GM12891 (cell line): ENCODE data around the gene CCNT2. TPM values are rescaled to one million over a fixed set of nuclear protein-coding genes. Genes with fewer than 3 reads are reported as not detected.
A peak's percentile ranks its signal among the peaks of the same experiment; 100 is the strongest.

Source experiments
- DNase-seq: peaks from one replicate; pipeline ENCODE4 v3.0.0; 2011; ENCODE audit warnings: low spot score; ENCODE audit not compliant: insufficient read length
- FAIRE-seq: peaks from 2 replicates; lab custom pipeline; 2011; peaks lifted over from hg19 to GRCh38; lab: Jason Lieb, UNC
- PAX5 ChIP-seq: IDR thresholded peaks from 2 replicates; pipeline ENCODE4 v1.6.1; 2011; ENCODE audit warnings: low read length, moderate library complexity, mild to moderate bottlenecking; ENCODE audit not compliant: insufficient read depth, severe bottlenecking
- POLR2A ChIP-seq: IDR thresholded peaks from 2 replicates; pipeline ENCODE4 v1.6.1; 2011; ENCODE audit warnings: low read depth, low read length, control low read depth
- POLR2AphosphoS5 ChIP-seq: IDR thresholded peaks from 2 replicates; pipeline ENCODE4 v1.6.1; 2011; ENCODE audit warnings: low read depth, low read length, control low read depth
- POU2F2 ChIP-seq: IDR thresholded peaks from 2 replicates; pipeline ENCODE4 v1.6.1; 2011; ENCODE audit warnings: low read depth, mild to moderate bottlenecking, control low read depth, low read length, moderate library complexity
- SPI1 ChIP-seq: IDR thresholded peaks from 2 replicates; pipeline ENCODE4 v1.6.1; 2011; ENCODE audit warnings: low read depth, low read length, control low read depth
- TAF1 ChIP-seq: IDR thresholded peaks from 2 replicates; pipeline ENCODE4 v1.6.1; 2011; ENCODE audit warnings: low read depth, low read length, control low read depth
- polyA plus RNA-seq: library from polyadenylated mRNA; unstranded; fragments of >200 nt; gene quantifications from one replicate; pipeline ENCODE4 v1.2.1, GENCODE V29; 2012; ENCODE audit warnings: low read depth, missing spikeins, inconsistent platforms; ENCODE audit not compliant: missing spikeins

CCNT2 gene
- polyA plus RNA-seq: 10.1 TPM

- TF ChIP-seq POU2F2 (no peak), POLR2A (peak; percentile 65), TAF1 (peak; percentile 88), PAX5 (no peak), SPI1 (peak; percentile 39; the same call in 1 of the 2 replicates), POLR2AphosphoS5 (peak; percentile 77)
- DNase-seq (peak; percentile 94), FAIRE-seq (peak; percentile 99)
Observed at GRCh38 chr2:134918526-134919340, at the start of gene CCNT2. CCNT2 (plus strand) TSS chr2:134918822; CDS start chr2:134918855, 33 bp downstream.

- DNase-seq (no peak), FAIRE-seq (peak; percentile 20)
- no peak for TF ChIP-seq POU2F2
- TF ChIP-seq POLR2AphosphoS5: no peak
- TF ChIP-seq PAX5: no peak
- TF ChIP-seq TAF1: no peak
- TF ChIP-seq SPI1: no peak
Observed at GRCh38 chr2:134869946-134870736, 48.5 kb upstream of the CCNT2 start.

GRCh38 chr2:134873152-134873551 lies 45.5 kb upstream of the CCNT2 start:
- DNase-seq (no peak), FAIRE-seq (no peak)
- no peak for TF ChIP-seq POLR2A
- no peak for TF ChIP-seq TAF1
- no peak for TF ChIP-seq POU2F2
- no peak for TF ChIP-seq SPI1

DNA sequence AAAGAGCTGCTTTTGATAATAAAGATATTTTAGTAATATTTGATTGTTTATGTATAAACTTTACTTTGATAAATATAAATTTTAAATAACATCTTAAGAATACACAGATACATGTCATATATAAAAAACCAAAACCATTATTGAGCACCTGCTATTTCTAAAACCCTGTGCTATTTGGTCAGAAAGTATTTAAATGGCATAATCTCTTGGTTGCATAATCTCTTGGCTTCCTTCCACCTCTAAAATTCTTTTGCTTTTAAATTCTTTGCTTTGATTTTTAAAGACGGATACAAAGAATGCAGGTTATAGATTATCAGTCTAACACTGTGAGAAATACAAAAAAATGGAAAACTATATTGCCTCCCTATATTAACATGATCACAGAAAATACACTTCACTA lies 43.3 kb upstream of the CCNT2 start:
- FAIRE-seq (no peak), DNase-seq (no peak)
- no peak for TF ChIP-seq PAX5
- TF ChIP-seq SPI1: no peak
- no peak for TF ChIP-seq POLR2AphosphoS5
- no peak for TF ChIP-seq POU2F2
- no peak for TF ChIP-seq TAF1
- TF ChIP-seq POLR2A: no peak

DNA sequence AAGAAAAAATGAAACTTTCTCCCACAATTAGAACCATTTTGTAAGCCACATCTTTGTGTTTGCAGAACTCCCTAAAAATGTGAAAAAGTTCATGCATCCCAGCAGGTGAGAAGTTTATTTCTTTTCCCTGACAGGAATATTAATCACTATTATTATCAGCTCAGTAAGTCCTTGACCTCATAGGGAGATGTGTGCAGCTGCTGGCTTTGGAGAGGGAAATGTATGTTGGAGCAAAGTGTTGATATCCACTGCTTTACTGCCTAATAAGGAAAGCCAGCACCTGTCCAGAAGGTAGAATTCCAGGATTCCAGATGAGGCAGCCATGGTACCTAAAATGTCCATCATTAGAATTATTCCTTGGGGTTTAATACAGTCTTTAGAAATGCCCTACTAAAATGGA lies 35.8 kb upstream of the CCNT2 start:
- DNase-seq (no peak), FAIRE-seq (no peak)
- no peak for TF ChIP-seq TAF1
- TF ChIP-seq SPI1: no peak
- TF ChIP-seq POU2F2: no peak
- TF ChIP-seq PAX5: no peak
- TF ChIP-seq POLR2A: no peak
- TF ChIP-seq POLR2AphosphoS5: no peak

DNA sequence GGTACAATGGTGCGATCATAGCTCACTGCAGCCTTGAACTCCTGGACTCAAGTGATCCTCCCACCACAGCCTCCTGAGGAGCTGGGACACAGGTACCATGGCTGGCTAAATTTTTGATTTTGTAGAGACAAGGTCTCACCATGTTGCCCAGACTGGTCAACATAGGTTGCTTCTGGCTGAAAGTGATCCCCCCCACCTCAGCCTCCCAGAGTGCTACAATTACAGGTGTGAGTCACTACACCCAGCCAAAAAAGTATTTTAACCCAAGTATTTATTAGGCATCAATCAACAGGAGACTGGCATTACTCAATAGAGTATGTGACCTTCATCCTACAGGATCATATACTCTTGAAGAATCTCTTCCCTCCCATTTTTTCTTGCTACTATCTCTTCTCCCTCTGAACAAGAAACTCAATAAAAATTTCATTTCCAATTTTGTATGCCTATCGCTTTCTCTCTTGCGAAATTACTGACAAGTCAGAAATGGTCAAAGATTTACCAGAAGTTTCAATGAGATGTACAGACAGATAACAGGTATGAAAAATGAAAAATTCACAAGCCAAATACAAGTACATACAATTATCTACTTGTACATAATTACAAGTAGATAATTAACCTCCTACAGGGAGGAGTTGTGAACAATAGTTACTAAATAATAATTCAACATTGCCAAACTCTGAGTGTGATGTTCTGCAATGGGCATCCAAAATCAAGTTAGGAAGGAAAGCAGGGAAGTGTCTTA lies 34.9 kb upstream of the CCNT2 start:
- FAIRE-seq: no peak
- no peak for DNase-seq
- TF ChIP-seq POLR2A (no peak), POU2F2 (no peak), POLR2AphosphoS5 (no peak), TAF1 (no peak), PAX5 (no peak), SPI1 (no peak)

GRCh38 chr2:134884435-134884834 lies 34.2 kb upstream of the CCNT2 start:
- FAIRE-seq (no peak), DNase-seq (no peak)
- TF ChIP-seq TAF1 (no peak), POLR2A (no peak), POU2F2 (no peak), PAX5 (no peak), SPI1 (no peak), POLR2AphosphoS5 (no peak)

DNA sequence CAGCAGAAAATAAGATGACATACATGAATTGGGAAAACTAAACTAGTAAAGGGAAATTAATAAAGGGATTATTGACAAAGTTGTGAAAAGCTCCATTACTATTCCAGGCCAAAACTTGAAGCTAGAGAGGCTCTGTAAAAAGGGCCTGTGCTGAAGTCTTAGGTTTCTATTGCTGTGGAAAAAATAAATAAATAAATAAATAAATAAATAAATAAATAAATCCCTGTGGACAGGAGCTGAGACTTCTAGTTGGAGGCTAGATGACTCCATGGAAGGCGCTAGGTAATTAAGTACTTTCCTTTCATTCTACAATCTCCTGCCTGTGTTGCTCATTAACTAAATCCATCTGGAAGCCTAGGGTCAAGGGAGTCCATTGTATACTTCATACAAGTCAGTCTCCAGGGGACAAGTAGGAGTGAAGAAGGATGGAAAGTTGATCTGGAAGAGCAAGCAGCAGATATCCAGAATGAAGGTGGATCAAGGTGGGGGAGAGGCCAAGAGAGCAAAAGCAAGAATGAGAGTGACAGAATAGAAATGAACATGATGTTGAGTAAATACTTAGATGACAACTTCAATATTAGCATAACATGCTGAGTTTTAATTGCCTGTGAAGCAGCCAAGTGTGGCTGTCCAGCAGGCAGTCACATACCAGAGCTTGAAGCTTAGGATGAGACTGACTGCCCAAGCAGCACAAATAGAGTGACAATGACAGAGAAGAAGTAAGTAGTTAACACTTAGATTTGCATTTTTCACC lies 26.2 kb upstream of the CCNT2 start:
- FAIRE-seq: peak; percentile 65
- DNase-seq: no peak
- no peak for TF ChIP-seq POU2F2
- TF ChIP-seq SPI1: no peak
- TF ChIP-seq PAX5: no peak
- no peak for TF ChIP-seq POLR2AphosphoS5
- no peak for TF ChIP-seq TAF1
- no peak for TF ChIP-seq POLR2A
